K562 (cell line): ENCODE results near the gene PRSS27. TPM values are rescaled to one million over a fixed set of nuclear protein-coding genes. Genes with fewer than 3 reads are reported as not detected.

Source experiments
- BDP1 ChIP-seq: IDR thresholded peaks from 3 replicates; pipeline ENCODE4 v1.6.1; 2011; ENCODE audit not compliant: insufficient read length, insufficient read depth
- CBX8 ChIP-seq: fragments of 200-600 bp; sonication (generic); IDR thresholded peaks from 2 replicates; pipeline ENCODE4 v1.6.1; 2012; ENCODE audit warnings: borderline replicate concordance, mixed run types, low read depth, mild to moderate bottlenecking, moderate library complexity, mixed read lengths, low read length, control low read depth, inconsistent platforms; ENCODE audit not compliant: poor library complexity, severe bottlenecking; ENCODE audit errors: extremely low read depth
- CREBBP ChIP-seq: IDR thresholded peaks from one replicate; pipeline ENCODE4 v1.6.1; 2012; ENCODE audit warnings: low read depth, mild to moderate bottlenecking, control low read depth, inconsistent platforms, low read length
- GTF2F1 ChIP-seq: IDR thresholded peaks from 2 replicates; pipeline ENCODE4 v1.6.1; 2011; ENCODE audit warnings: low read depth, low read length, improper control_type of control experiment
- MAZ ChIP-seq, 2 experiments: fragments of 450-650 bp in 1 of 2; sonication (generic) in 1 of 2; formaldehyde crosslinking; IDR thresholded peaks in 1 of 2; conservative IDR thresholded peaks in 1 of 2; 2 replicates each; pipeline versions ENCODE4 v1.4.0 to v1.5.0; 2020; ENCODE audit warnings: mild to moderate bottlenecking in 1 of 2, missing genetic modification reagents in 1 of 2
- MXI1 ChIP-seq: IDR thresholded peaks from 2 replicates; pipeline ENCODE4 v1.6.1; 2011; ENCODE audit warnings: low read depth, mild to moderate bottlenecking, improper control_type of control experiment, low read length
- NCOA6 ChIP-seq: fragments of 450-650 bp; IDR thresholded peaks from 2 replicates; pipeline ENCODE4 v1.6.1; 2017; ENCODE audit warnings: mild to moderate bottlenecking
- PHB ChIP-seq: fragments of 250-450 bp; sonication (Bioruptor Pico); IDR thresholded peaks from 2 replicates; pipeline ENCODE4 v1.5.0; 2021
- PHF21A ChIP-seq: fragments of 450-650 bp; IDR thresholded peaks from 2 replicates; pipeline ENCODE4 v1.6.1; 2017; ENCODE audit warnings: low read depth, borderline replicate concordance
- RAD21 ChIP-seq, 2 experiments: fragments of 250-450 bp in 1 of 2; fragments of 450-650 bp in 1 of 2; sonication (Bioruptor Pico) in 1 of 2; formaldehyde crosslinking in 1 of 2; IDR thresholded peaks in 1 of 2; conservative IDR thresholded peaks in 1 of 2; 2 replicates each; pipeline versions ENCODE4 v1.4.0 to v1.8.0; 2020 to 2022; ENCODE audit warnings: mild to moderate bottlenecking in 2 of 2, moderate library complexity in 1 of 2
- TRIM24 ChIP-seq, 2 experiments: fragments of 450-650 bp; IDR thresholded peaks; 2 replicates each; pipeline ENCODE4 v1.6.1; 2016
- ZFX ChIP-seq: sonication (generic); formaldehyde crosslinking; IDR thresholded peaks from 2 replicates; pipeline ENCODE4 v1.8.0; 2022; ENCODE audit warnings: mild to moderate bottlenecking, missing genetic modification reagents, moderate library complexity
- polyA plus RNA-seq, 8 experiments: library from polyadenylated mRNA; depleted of rRNA in 4 of 8; stranded (reverse) in 5 of 8; unstranded in 3 of 8; fragments of >200 nt; fragmentation: Nextera tagmentation in 2 of 8; fragmentation: Illumina TruSeq in 1 of 8; extraction: Ambion mirVana in 2 of 8; extraction: Trizol in 1 of 8; gene quantifications; 2 replicates each; pipeline versions ENCODE4 v1.2.1 to v1.2.3, GENCODE V29; 2011 to 2014; ENCODE audit warnings: inconsistent platforms in 1 of 8, missing spikeins in 1 of 8
- total RNA-seq, 7 experiments: library from RNA; depleted of rRNA in 6 of 7; stranded (reverse); fragments of >200 nt in 6 of 7; fragmentation: Illumina TruSeq in 2 of 7; extraction: Trizol in 2 of 7; gene quantifications; 2 replicates each; pipeline versions ENCODE4 v1.2.1 to v1.2.3, GENCODE V29; 2011 to 2021; ENCODE audit warnings: low replicate concordance in 1 of 7
- TF ChIP-seq, protein P1 (sequence below): sonication (generic); formaldehyde crosslinking; IDR thresholded peaks from 2 replicates; pipeline ENCODE4 v1.8.0; 2023; ENCODE audit warnings: mild to moderate bottlenecking, missing genetic modification reagents
- TF ChIP-seq, protein P2 (sequence below): fragments of 250-450 bp; sonication (Bioruptor Pico); IDR thresholded peaks from 2 replicates; pipeline ENCODE4 v1.4.0; 2020; ENCODE audit warnings: borderline replicate concordance
- TF ChIP-seq, protein P3 (sequence below): fragments of 250-450 bp; sonication (Bioruptor Pico); IDR thresholded peaks from 2 replicates; pipeline ENCODE4 v1.5.0; 2021; ENCODE audit warnings: mild to moderate bottlenecking, borderline replicate concordance
- TF ChIP-seq, protein P4 (sequence below), 2 experiments: fragments of 200-800 bp in 1 of 2; sonication (Bioruptor generic) in 1 of 2; sonication (generic) in 1 of 2; formaldehyde crosslinking in 1 of 2; IDR thresholded peaks in 1 of 2; conservative IDR thresholded peaks in 1 of 2; 2 replicates each; pipeline versions ENCODE4 v1.5.0 to v1.6.1; 2016 to 2020; ENCODE audit warnings: missing compliant biosample characterization in 1 of 2, missing genetic modification characterization in 1 of 2, missing genetic modification reagents in 1 of 2

PRSS27 gene
- total and polyA plus RNA-seq, 9 of the 15 experiments (the other 6 are each of a cell fraction or from before 2014, with no cell fraction given), result 0.09 to 0.20 (median 0.17) TPM; not detected in 5

DNA sequence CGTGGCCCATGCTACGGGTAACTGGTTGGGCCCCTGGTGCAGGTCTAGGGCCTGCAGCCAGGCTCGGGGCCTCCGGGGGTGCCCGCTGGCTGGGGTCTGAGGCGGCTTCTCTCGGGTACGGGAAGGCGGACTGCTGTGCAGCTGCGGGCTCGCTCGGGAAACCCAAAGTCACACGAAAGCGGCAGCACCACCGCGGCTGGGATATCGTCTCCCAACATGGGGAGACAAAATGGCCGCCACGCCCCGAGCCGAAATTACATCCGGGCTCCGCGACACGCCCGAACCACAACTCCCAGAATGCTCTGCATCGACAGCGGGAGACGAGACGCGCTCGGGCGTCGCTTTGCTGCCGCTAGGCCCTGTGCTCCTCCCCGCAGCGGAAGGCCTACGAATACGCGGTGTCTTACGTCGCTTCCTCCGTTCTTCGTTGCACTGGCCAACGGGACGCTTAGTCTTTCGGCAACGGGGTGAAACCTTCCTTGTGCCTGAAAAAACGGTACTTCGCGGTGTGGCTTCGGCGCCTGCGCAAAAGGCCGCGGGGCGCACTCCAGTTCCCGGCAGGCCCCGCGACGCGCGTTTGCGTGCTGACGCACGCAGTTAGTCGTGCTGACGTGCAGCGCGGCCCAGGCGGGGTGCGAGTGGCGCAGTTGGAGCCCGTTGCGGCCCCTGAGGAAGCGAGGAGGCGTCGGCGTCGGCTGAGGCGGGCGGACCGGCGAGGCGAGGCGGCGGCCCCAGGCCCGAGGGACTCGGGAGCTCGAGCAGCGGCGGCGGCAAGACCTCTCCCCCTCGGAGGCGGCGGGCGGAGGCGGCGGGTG lies 32.2 kb upstream of the PRSS27 start, which contains the start of gene SRRM2 (continued):
- TF ChIP-seq PHF21A (no peak), TRIM24 (IDR thresholded peaks at IDR 0.05) (no peak; a peak in 2 of 4 replicates), RAD21 (CRISPR knock-in tag; conservative IDR thresholded peaks at IDR 0.05 in 1 of 2, IDR thresholded peaks at IDR 0.05 in 1 of 2) (no peak), CBX8 (no peak), BDP1 (no peak), CREBBP (no peak), MAZ (CRISPR knock-in tag; conservative IDR thresholded peaks at IDR 0.05 in 1 of 2, IDR thresholded peaks at IDR 0.05 in 1 of 2) (peak; percentile 22 to 79; a peak in 3 of 4 replicates), MXI1 (no peak), ZFX (peak; percentile 100), NCOA6 (peak; percentile 97), PHB (CRISPR knock-in tag) (0 out of 2 replicates have a peak, but pooled peaks have one; percentile 27), GTF2F1 (no peak)
- TF ChIP-seq, protein P1, sequence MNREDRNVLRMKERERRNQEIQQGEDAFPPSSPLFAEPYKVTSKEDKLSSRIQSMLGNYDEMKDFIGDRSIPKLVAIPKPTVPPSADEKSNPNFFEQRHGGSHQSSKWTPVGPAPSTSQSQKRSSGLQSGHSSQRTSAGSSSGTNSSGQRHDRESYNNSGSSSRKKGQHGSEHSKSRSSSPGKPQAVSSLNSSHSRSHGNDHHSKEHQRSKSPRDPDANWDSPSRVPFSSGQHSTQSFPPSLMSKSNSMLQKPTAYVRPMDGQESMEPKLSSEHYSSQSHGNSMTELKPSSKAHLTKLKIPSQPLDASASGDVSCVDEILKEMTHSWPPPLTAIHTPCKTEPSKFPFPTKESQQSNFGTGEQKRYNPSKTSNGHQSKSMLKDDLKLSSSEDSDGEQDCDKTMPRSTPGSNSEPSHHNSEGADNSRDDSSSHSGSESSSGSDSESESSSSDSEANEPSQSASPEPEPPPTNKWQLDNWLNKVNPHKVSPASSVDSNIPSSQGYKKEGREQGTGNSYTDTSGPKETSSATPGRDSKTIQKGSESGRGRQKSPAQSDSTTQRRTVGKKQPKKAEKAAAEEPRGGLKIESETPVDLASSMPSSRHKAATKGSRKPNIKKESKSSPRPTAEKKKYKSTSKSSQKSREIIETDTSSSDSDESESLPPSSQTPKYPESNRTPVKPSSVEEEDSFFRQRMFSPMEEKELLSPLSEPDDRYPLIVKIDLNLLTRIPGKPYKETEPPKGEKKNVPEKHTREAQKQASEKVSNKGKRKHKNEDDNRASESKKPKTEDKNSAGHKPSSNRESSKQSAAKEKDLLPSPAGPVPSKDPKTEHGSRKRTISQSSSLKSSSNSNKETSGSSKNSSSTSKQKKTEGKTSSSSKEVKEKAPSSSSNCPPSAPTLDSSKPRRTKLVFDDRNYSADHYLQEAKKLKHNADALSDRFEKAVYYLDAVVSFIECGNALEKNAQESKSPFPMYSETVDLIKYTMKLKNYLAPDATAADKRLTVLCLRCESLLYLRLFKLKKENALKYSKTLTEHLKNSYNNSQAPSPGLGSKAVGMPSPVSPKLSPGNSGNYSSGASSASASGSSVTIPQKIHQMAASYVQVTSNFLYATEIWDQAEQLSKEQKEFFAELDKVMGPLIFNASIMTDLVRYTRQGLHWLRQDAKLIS (CRISPR knock-in tag), result peak; percentile 21; the same call in 1 of the 2 replicates
- TF ChIP-seq, protein P2, sequence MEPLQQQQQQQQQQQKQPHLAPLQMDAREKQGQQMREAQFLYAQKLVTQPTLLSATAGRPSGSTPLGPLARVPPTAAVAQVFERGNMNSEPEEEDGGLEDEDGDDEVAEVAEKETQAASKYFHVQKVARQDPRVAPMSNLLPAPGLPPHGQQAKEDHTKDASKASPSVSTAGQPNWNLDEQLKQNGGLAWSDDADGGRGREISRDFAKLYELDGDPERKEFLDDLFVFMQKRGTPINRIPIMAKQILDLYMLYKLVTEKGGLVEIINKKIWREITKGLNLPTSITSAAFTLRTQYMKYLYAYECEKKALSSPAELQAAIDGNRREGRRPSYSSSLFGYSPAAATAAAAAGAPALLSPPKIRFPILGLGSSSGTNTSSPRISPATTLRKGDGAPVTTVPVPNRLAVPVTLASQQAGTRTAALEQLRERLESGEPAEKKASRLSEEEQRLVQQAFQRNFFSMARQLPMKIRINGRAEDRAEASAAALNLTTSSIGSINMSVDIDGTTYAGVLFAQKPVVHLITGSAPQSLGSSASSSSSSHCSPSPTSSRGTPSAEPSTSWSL (CRISPR knock-in tag), result no peak
- TF ChIP-seq, protein P3, sequence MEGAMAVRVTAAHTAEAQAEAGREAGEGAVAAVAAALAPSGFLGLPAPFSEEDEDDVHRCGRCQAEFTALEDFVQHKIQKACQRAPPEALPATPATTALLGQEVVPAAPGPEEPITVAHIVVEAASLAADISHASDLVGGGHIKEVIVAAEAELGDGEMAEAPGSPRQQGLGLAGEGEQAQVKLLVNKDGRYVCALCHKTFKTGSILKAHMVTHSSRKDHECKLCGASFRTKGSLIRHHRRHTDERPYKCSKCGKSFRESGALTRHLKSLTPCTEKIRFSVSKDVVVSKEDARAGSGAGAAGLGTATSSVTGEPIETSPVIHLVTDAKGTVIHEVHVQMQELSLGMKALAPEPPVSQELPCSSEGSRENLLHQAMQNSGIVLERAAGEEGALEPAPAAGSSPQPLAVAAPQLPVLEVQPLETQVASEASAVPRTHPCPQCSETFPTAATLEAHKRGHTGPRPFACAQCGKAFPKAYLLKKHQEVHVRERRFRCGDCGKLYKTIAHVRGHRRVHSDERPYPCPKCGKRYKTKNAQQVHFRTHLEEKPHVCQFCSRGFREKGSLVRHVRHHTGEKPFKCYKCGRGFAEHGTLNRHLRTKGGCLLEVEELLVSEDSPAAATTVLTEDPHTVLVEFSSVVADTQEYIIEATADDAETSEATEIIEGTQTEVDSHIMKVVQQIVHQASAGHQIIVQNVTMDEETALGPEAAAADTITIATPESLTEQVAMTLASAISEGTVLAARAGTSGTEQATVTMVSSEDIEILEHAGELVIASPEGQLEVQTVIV (CRISPR knock-in tag), result 0 out of 2 replicates have a peak, but pooled peaks have one; percentile 11
- TF ChIP-seq, protein P4, sequence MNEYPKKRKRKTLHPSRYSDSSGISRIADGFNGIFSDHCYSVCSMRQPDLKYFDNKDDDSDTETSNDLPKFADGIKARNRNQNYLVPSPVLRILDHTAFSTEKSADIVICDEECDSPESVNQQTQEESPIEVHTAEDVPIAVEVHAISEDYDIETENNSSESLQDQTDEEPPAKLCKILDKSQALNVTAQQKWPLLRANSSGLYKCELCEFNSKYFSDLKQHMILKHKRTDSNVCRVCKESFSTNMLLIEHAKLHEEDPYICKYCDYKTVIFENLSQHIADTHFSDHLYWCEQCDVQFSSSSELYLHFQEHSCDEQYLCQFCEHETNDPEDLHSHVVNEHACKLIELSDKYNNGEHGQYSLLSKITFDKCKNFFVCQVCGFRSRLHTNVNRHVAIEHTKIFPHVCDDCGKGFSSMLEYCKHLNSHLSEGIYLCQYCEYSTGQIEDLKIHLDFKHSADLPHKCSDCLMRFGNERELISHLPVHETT (CRISPR knock-in tag; conservative IDR thresholded peaks at IDR 0.05 in 1 of 2, IDR thresholded peaks at IDR 0.05 in 1 of 2), result peak in 1 of 2 experiments; percentile 88; a peak in 2 of 4 replicates
